Measurements from ENCODE around the gene ADAMTS18.

ADAMTS18 gene

GRCh38 chr16:77304877-77305276 is 130.0 kb downstream of the ADAMTS18 start:
- Histone ChIP-seq H3K36me3 (replicated peaks; ENCODE audit: low read depth, low read length) (no peaks in the 10 kb centered on the region), H2AFZ (ENCODE audit: low read depth, low read length) (no peak overlapping the region), H3K4me2 (ENCODE audit: low read length) (no peak overlapping the region), H3K27me3 (ENCODE audit: low read depth, low read length) (peaks cover 7% of the 10 kb centered on the region), H3K4me1 (ENCODE audit: low read length) (peaks cover 3% of the 10 kb centered on the region; the same call in 1 of the 2 replicates), H3K9me3 (ENCODE audit: insufficient read depth, low read length) (no peaks in the 10 kb centered on the region), H4K20me1 (ENCODE audit: insufficient read depth, low read length) (no peaks in the 10 kb centered on the region), H3K79me2 (ENCODE audit: low read length) (no peaks in the 10 kb centered on the region), H3K4me3 (ENCODE audit: low read length) (no peak overlapping the region), H3K27ac (ENCODE audit: low read length) (no peak overlapping the region), H3K9ac (ENCODE audit: low read length) (no peak overlapping the region)
- TF ChIP-seq CTCF (IDR thresholded peaks at IDR 0.05; ENCODE audit: low read depth, low read length) (no peak), EZH2phosphoT487 (IDR thresholded peaks at IDR 0.05; ENCODE audit: low read depth) (no peak)

- Histone ChIP-seq H4K20me1 (ENCODE audit: insufficient read depth, low read length) (no peaks in the 10 kb centered on the region), H3K36me3 (replicated peaks; ENCODE audit: low read depth, low read length) (no peaks in the 10 kb centered on the region), H3K4me3 (ENCODE audit: low read length) (no peak overlapping the region), H3K9ac (ENCODE audit: low read length) (no peak overlapping the region), H3K4me2 (ENCODE audit: low read length) (no peak overlapping the region), H3K27me3 (ENCODE audit: low read depth, low read length) (peaks cover 7% of the 10 kb centered on the region), H3K79me2 (ENCODE audit: low read length) (no peaks in the 10 kb centered on the region), H3K4me1 (ENCODE audit: low read length) (peaks cover 10% of the 10 kb centered on the region), H3K27ac (ENCODE audit: low read length) (no peak overlapping the region), H2AFZ (ENCODE audit: low read depth, low read length) (no peak overlapping the region), H3K9me3 (ENCODE audit: insufficient read depth, low read length) (no peaks in the 10 kb centered on the region)
- TF ChIP-seq CTCF (IDR thresholded peaks at IDR 0.05; ENCODE audit: low read depth, low read length): no peak
- no peak for TF ChIP-seq EZH2phosphoT487 (IDR thresholded peaks at IDR 0.05; ENCODE audit: low read depth)
Measured at GRCh38 chr16:77304134-77304533, 130.7 kb downstream of the ADAMTS18 start.

- Histone ChIP-seq H3K79me2 (ENCODE audit: low read length) (no peaks in the 10 kb centered on the region), H2AFZ (ENCODE audit: low read depth, low read length) (no peak overlapping the region), H3K27ac (ENCODE audit: low read length) (no peak overlapping the region), H3K27me3 (ENCODE audit: low read depth, low read length) (peaks cover 7% of the 10 kb centered on the region), H3K9me3 (ENCODE audit: insufficient read depth, low read length) (no peaks in the 10 kb centered on the region), H3K9ac (ENCODE audit: low read length) (no peak overlapping the region), H4K20me1 (ENCODE audit: insufficient read depth, low read length) (no peaks in the 10 kb centered on the region), H3K4me2 (ENCODE audit: low read length) (no peak overlapping the region), H3K4me1 (ENCODE audit: low read length) (peaks cover 17% of the 10 kb centered on the region), H3K4me3 (ENCODE audit: low read length) (no peak overlapping the region), H3K36me3 (replicated peaks; ENCODE audit: low read depth, low read length) (no peaks in the 10 kb centered on the region)
- TF ChIP-seq CTCF (IDR thresholded peaks at IDR 0.05; ENCODE audit: low read depth, low read length) (no peak), EZH2phosphoT487 (IDR thresholded peaks at IDR 0.05; ENCODE audit: low read depth) (no peak)
Measured at GRCh38 chr16:77302674-77303073, 132.2 kb downstream of the ADAMTS18 start.

GRCh38 chr16:77302249-77302648 is 132.6 kb downstream of the ADAMTS18 start:
- peaks cover 17% of the 10 kb centered on the region for H3K4me1 ChIP-seq (ENCODE audit: low read length)
- H3K4me2 ChIP-seq (ENCODE audit: low read length): no peak overlapping the region
- H3K27me3 ChIP-seq (ENCODE audit: low read depth, low read length): peaks cover 7% of the 10 kb centered on the region
- no peak overlapping the region for H3K4me3 ChIP-seq (ENCODE audit: low read length)
- no peaks in the 10 kb centered on the region for H4K20me1 ChIP-seq (ENCODE audit: insufficient read depth, low read length)
- no peak overlapping the region for H3K9ac ChIP-seq (ENCODE audit: low read length)
- H3K9me3 ChIP-seq (ENCODE audit: insufficient read depth, low read length): no peaks in the 10 kb centered on the region
- H3K79me2 ChIP-seq (ENCODE audit: low read length): no peaks in the 10 kb centered on the region
- TF ChIP-seq CTCF (IDR thresholded peaks at IDR 0.05; ENCODE audit: low read depth, low read length) (no peak), EZH2phosphoT487 (IDR thresholded peaks at IDR 0.05; ENCODE audit: low read depth) (no peak)
- H3K36me3 ChIP-seq (replicated peaks; ENCODE audit: low read depth, low read length): no peaks in the 10 kb centered on the region
- no peak overlapping the region for H2AFZ ChIP-seq (ENCODE audit: low read depth, low read length)
- H3K27ac ChIP-seq (ENCODE audit: low read length): no peak overlapping the region
